Right atrium auricular region (tissue), 2 donors: Measurements from ENCODE around the gene COL13A1. TPM values are rescaled to one million over a fixed set of nuclear protein-coding genes. Genes with fewer than 3 reads are reported as not detected.

Experiments
- DNase-seq: peaks from one replicate; pipeline ENCODE4 v3.0.0-alpha.2; 2019; ENCODE audit warnings: low spot score
- H3K27ac ChIP-seq, 2 donors: fragments of 200-600 bp; sonication (generic); 1 replicate in 1 of 2; 2 replicates in 1 of 2; pipeline ENCODE4 v1.5.1; 2016 to 2019
- H3K27me3 ChIP-seq, 2 donors: fragments of 200-600 bp; sonication (generic); one replicate each; pipeline versions ENCODE4 v1.5.1 to v1.6.0; 2017 to 2019
- H3K36me3 ChIP-seq: fragments of 200-600 bp; sonication (generic); one replicate; pipeline ENCODE4 v1.5.1; 2016
- H3K4me1 ChIP-seq, 2 donors: fragments of 200-600 bp; sonication (generic); one replicate each; pipeline versions ENCODE4 v1.5.1 to v1.6.0; 2017 to 2019
- H3K4me3 ChIP-seq, 2 donors: fragments of 200-600 bp; sonication (generic); 1 replicate in 1 of 2; 2 replicates in 1 of 2; pipeline ENCODE4 v1.5.1; 2017 to 2019; ENCODE audit warnings: mild to moderate bottlenecking in 1 of 2, moderate library complexity in 1 of 2
- H3K9me3 ChIP-seq, 2 donors: fragments of 200-600 bp; sonication (generic); one replicate each; pipeline ENCODE4 v1.5.1; 2019
- CTCF ChIP-seq, 2 donors: fragments of 200-600 bp; sonication (generic); IDR thresholded peaks; one replicate each; pipeline ENCODE4 v1.5.1; 2019; ENCODE audit warnings: antibody characterized with exemption in 2 of 2
- total RNA-seq, 2 donors: library from RNA; depleted of rRNA; stranded (reverse); fragments of >200 nt; gene quantifications; one replicate each; pipeline ENCODE4 v1.1.0, GENCODE V29; 2016

The COL13A1 gene
- total RNA-seq, 2 donors from 2014 or later = 5.7 to 11.8 TPM

GRCh38 chr10:69816521-69816920 is 14.8 kb downstream of the COL13A1 start:
- Histone ChIP-seq H3K27me3 (no peaks in the 10 kb centered on the region), H3K27ac (no peak overlapping the region), H3K4me1 (no peaks in the 10 kb centered on the region), H3K36me3 (no peaks in the 10 kb centered on the region), H3K9me3 (no peaks in the 10 kb centered on the region), H3K4me3 (no peak overlapping the region)
- no peak for DNase-seq
- no peak for TF ChIP-seq CTCF (IDR thresholded peaks at IDR 0.05)

- Histone ChIP-seq H3K4me1 (no peaks in the 10 kb centered on the region), H3K9me3 (no peaks in the 10 kb centered on the region), H3K27ac (no peak overlapping the region), H3K4me3 (no peak overlapping the region), H3K36me3 (no peaks in the 10 kb centered on the region), H3K27me3 (no peaks in the 10 kb centered on the region)
- no peak for DNase-seq
- no peak for TF ChIP-seq CTCF (IDR thresholded peaks at IDR 0.05)
These were observed 15.4 kb downstream of the COL13A1 start for GRCh38 chr10:69817078-69817581.

- DNase-seq = no peak
- H3K4me1 ChIP-seq = no peaks in the 10 kb centered on the region
- TF ChIP-seq CTCF (IDR thresholded peaks at IDR 0.05) = no peak
- no peak overlapping the region for H3K27ac ChIP-seq
- no peak overlapping the region for H3K4me3 ChIP-seq
- H3K27me3 ChIP-seq = no peaks in the 10 kb centered on the region
- no peaks in the 10 kb centered on the region for H3K9me3 ChIP-seq
- no peaks in the 10 kb centered on the region for H3K36me3 ChIP-seq
These were observed 17.1 kb downstream of the COL13A1 start for GRCh38 chr10:69818676-69819239.

- Histone ChIP-seq H3K36me3 (no peaks in the 10 kb centered on the region), H3K27ac (no peak overlapping the region), H3K27me3 (no peaks in the 10 kb centered on the region), H3K9me3 (no peaks in the 10 kb centered on the region), H3K4me1 (no peaks in the 10 kb centered on the region), H3K4me3 (no peak overlapping the region)
- no peak for TF ChIP-seq CTCF (IDR thresholded peaks at IDR 0.05)
- DNase-seq = no peak
These were observed 18.2 kb downstream of the COL13A1 start for GRCh38 chr10:69819716-69820506.

GRCh38 chr10:69820817-69821216 is 19.1 kb downstream of the COL13A1 start:
- Histone ChIP-seq H3K4me1 (no peaks in the 10 kb centered on the region), H3K9me3 (no peaks in the 10 kb centered on the region), H3K4me3 (no peak overlapping the region), H3K36me3 (no peaks in the 10 kb centered on the region), H3K27ac (no peak overlapping the region), H3K27me3 (no peaks in the 10 kb centered on the region)
- no peak for TF ChIP-seq CTCF (IDR thresholded peaks at IDR 0.05)
- no peak for DNase-seq
